AG04450 (cell line): ENCODE data around the gene USP7. TPM values are rescaled to one million over a fixed set of nuclear protein-coding genes. Genes with fewer than 3 reads are reported as not detected.

Experiments used
- CTCF ChIA-PET: fragments of 300-600, 350-600 bp; formaldehyde crosslinking; extraction: SDS; loops from one replicate; lab custom pipeline; 2022; ENCODE audit warnings: antibody characterized with exemption, inconsistent platforms; lab: Charles Lee
- POLR2A ChIA-PET: fragments of 350-600 bp; formaldehyde crosslinking; extraction: SDS; loops from one replicate; lab custom pipeline; 2021; ENCODE audit warnings: antibody characterized with exemption, inconsistent platforms; lab: Yijun Ruan, JAX
- DNase-seq: peaks from one replicate; pipeline ENCODE4 v3.0.0-alpha.2; 2011; ENCODE audit warnings: low read depth, low spot score
- H3K27ac ChIP-seq: one replicate; pipeline ENCODE4 v1.5.1; 2012; ENCODE audit warnings: low read depth, low read length, control low read depth
- H3K27me3 ChIP-seq: one replicate; pipeline ENCODE4 v1.6.0; 2012; ENCODE audit warnings: low read length; ENCODE audit not compliant: control insufficient read depth, insufficient read depth
- H3K4me3 ChIP-seq: 2 replicates; pipeline ENCODE4 v1.5.1; 2011; ENCODE audit warnings: mild to moderate bottlenecking, low read depth, low read length, control low read depth
- H3K9me3 ChIP-seq: 2 replicates; pipeline ENCODE4 v1.5.1; 2012; ENCODE audit warnings: low read length; ENCODE audit not compliant: control insufficient read depth, insufficient read depth
- CTCF ChIP-seq: IDR thresholded peaks from 2 replicates; pipeline ENCODE4 v1.5.1; 2011; ENCODE audit warnings: low read depth, low read length, control low read depth, inconsistent platforms
- polyA plus RNA-seq: library from polyadenylated mRNA; depleted of rRNA; stranded (reverse); fragments of >200 nt; gene quantifications from 2 replicates; pipeline ENCODE4 v1.2.3, GENCODE V29; 2011

USP7 gene
- polyA plus RNA-seq, 1 experiment: 26.9 TPM

DNA sequence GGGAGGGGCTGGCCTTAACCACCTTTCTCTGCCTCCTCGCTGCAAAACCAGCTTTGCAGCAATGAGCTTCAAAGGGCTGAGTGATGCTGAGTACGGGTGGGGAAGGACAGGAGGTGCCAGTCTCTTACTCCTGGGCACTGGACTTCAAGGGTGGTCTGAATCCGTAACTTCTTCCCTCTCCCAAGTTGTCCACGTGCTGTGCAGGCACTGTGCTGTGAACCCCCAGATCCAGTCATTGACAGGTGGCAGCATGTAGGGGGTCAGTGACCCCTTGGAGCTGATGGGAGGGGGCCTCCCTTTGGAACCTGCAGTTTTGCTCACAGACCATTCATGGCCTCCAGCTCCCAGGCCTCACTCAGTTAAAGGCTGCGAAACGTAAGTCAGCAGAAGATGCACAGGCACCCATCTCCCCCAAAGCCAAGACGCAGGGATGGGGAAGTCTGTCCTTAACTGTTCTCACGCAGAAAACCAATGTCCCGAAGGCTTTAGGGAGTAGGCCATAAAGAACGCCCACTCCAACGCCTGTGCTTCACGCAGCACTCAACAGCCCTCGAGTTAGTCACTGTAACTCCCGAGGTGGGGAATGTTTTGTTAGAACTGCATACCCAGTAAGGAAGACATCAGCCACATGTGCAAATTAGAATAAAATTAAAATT lies 73.7 kb downstream of the USP7 start:
- Histone ChIP-seq H3K4me3 (no peak overlapping the region), H3K9me3 (no peaks in the 10 kb centered on the region; the same call in 1 of the 2 replicates), H3K27ac (no peak overlapping the region), H3K27me3 (no peaks in the 10 kb centered on the region)
- ChIA-PET POLR2A (no interaction called here), CTCF (interaction anchor here (1.2 to 2.7 kb wide), 2 partner anchors 10 to 117 kb away, joined by 3 to 9 read pairs; no protein-coding TSS in a partner anchor)
- no peak for TF ChIP-seq CTCF
- no peak for DNase-seq

- no peak for DNase-seq
- Histone ChIP-seq H3K27ac (no peak overlapping the region), H3K4me3 (no peak overlapping the region), H3K27me3 (no peaks in the 10 kb centered on the region), H3K9me3 (no peaks in the 10 kb centered on the region; the same call in 1 of the 2 replicates)
- ChIA-PET CTCF (interaction anchor here (1.5 to 2.7 kb wide), 2 partner anchors 9 to 10 kb away, joined by 4 to 9 read pairs; no protein-coding TSS in a partner anchor), POLR2A (interaction anchor here (0.8 kb wide), 1 partner anchor 11 kb away, joined by 3 read pairs; no protein-coding TSS in a partner anchor)
- TF ChIP-seq CTCF: no peak
These were observed 74.5 kb downstream of the USP7 start for GRCh38 chr16:8888951-8889892.

DNA sequence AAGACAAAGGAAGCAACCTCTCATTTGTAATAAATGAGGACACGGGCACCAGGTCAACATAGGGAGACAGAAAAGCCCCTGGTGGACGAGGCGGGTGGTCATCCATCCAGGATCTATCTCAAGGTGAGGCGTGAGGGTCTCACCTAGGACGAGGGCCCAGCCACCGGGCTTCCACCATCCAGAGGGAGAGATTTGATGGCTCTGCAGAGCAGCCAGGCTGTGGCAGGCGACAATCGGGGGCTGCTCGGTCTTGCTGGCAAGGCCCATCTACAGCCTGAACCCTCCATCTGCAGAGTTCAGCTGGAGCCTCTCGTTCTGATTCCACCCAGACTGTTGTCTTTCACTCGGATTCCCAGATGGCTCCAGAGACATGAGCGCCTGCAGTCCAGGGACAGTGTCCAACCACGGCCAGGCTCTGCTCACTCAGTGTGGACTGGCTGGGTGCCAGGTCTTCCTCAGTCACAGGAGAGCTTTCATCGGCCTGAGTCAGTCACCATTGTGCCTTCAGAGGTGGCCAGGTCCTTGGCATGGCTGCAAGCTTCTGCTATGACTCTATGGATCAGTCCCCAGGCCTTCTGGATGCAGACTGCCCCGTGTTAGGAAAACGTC lies 75.7 kb downstream of the USP7 start:
- no peak overlapping the region for H3K4me3 ChIP-seq
- no peak for DNase-seq
- TF ChIP-seq CTCF: no peak
- no peaks in the 10 kb centered on the region; the same call in 1 of the 2 replicates for H3K9me3 ChIP-seq
- CTCF ChIA-PET: interaction anchor here (1.5 kb wide), 1 partner anchor 9 kb away, joined by 4 read pairs; no protein-coding TSS in a partner anchor
- H3K27ac ChIP-seq: peak overlapping the region; percentile 11
- POLR2A ChIA-PET: interaction anchor here (0.8 kb wide), 1 partner anchor 10 kb away, joined by 3 read pairs; no protein-coding TSS in a partner anchor
- no peaks in the 10 kb centered on the region for H3K27me3 ChIP-seq

- DNase-seq: no peak
- H3K27ac ChIP-seq: peak overlapping the region; percentile 21
- H3K9me3 ChIP-seq: no peaks in the 10 kb centered on the region; the same call in 1 of the 2 replicates
- no peak overlapping the region for H3K4me3 ChIP-seq
- POLR2A ChIA-PET: no interaction called here
- TF ChIP-seq CTCF: no peak
- CTCF ChIA-PET: interaction anchor here (3.6 kb wide), 1 partner anchor 121 kb away, joined by 17 read pairs; no protein-coding TSS in a partner anchor
- H3K27me3 ChIP-seq: no peaks in the 10 kb centered on the region
These were observed 76.3 kb downstream of the USP7 start for GRCh38 chr16:8887431-8887765.
